ENCODE measurements around the gene QKI.

Gene QKI

GRCh38 chr6:163625265-163625664 is 210.7 kb downstream of the QKI start:
- DNase-seq = no peak

- no peak for DNase-seq
These were observed 211.8 kb downstream of the QKI start for GRCh38 chr6:163626073-163626867.

- no peak for DNase-seq
These were observed 212.9 kb downstream of the QKI start for GRCh38 chr6:163627274-163628062.
